ENCODE data around the gene IYD.

Gene IYD

DNA sequence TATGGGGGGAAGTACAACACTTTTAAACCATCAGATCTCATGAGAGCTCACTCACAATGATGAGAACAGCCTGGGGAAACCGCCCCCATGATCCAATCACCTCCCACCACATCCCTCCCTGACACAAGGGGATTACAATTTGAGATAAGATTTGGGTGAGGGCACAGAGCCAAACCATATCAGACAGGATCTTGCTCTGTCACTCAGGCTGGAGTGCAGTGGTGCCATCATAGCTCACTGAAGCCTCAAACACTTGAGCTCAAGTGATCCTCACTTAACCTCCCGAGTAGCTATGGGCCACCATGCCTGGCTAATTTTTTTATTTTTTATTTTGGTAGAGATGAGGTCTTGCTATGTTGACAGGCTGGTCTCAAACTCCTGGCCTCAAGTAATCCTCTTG is 5.1 kb upstream of the IYD start:
- TF ChIP-seq TAF1 (IDR thresholded peaks at IDR 0.05; ENCODE audit: low read depth): no peak
- TF ChIP-seq MAX (IDR thresholded peaks at IDR 0.05): no peak
- no peak for TF ChIP-seq NFIC (IDR thresholded peaks at IDR 0.05)
- TF ChIP-seq, protein P1, sequence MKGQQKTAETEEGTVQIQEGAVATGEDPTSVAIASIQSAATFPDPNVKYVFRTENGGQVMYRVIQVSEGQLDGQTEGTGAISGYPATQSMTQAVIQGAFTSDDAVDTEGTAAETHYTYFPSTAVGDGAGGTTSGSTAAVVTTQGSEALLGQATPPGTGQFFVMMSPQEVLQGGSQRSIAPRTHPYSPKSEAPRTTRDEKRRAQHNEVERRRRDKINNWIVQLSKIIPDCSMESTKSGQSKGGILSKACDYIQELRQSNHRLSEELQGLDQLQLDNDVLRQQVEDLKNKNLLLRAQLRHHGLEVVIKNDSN (IDR thresholded peaks at IDR 0.05): no peak

DNA sequence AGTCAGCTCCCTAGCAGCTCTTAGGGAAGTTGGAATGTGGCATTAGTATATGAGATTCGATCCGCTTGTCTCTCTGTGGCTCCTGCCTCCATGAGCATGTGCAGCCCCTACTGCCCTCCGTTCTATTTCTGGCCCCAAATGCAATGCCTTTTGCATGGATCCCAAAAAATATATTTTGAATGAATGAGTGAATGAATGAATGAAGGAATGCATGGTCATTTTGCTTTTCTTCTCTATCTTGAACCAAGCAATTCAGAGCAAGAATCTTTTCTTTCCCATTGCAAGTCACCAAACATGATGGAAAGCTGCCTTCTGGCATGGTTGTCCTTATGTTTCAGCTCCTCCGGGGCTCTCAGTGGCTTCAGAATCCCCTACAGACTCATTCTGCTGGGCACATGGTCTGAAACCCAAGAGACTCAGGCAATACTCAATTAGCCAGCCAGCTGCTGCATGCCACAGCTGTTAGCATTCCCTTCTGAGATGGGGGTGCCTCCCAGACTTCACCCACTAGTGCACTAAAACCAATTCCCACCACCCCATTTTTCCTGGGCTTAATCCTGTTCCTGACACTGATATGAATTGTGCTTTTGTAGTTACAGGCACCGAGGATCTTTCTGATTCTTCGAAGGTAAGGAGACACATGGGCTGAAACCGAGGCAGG is 2.6 kb upstream of the IYD start:
- TF ChIP-seq, protein P1 (IDR thresholded peaks at IDR 0.05): no peak
- TF ChIP-seq CEBPB (IDR thresholded peaks at IDR 0.05) (no peak), MAX (IDR thresholded peaks at IDR 0.05) (no peak), CREB1 (IDR thresholded peaks at IDR 0.05; ENCODE audit: low read depth) (no peak), TAF1 (IDR thresholded peaks at IDR 0.05; ENCODE audit: low read depth) (no peak), ZBTB7A (IDR thresholded peaks at IDR 0.05; ENCODE audit: low read depth) (no peak), REST (IDR thresholded peaks at IDR 0.05; ENCODE audit: low read depth) (no peak), EGR1 (IDR thresholded peaks at IDR 0.05) (no peak), TCF12 (IDR thresholded peaks at IDR 0.05; ENCODE audit: low read depth) (no peak), YY1 (IDR thresholded peaks at IDR 0.05; ENCODE audit: low read depth) (no peak), EP300 (IDR thresholded peaks at IDR 0.05; ENCODE audit: borderline replicate concordance) (no peak), FOXM1 (IDR thresholded peaks at IDR 0.05; ENCODE audit: borderline replicate concordance, low read depth) (no peak), NFIC (IDR thresholded peaks at IDR 0.05) (no peak), RAD21 (IDR thresholded peaks at IDR 0.05; ENCODE audit: low read depth) (no peak), TEAD4 (IDR thresholded peaks at IDR 0.05) (no peak)

GRCh38 chr6:150369408-150369807 is 596 bp downstream of the IYD start:
- TF ChIP-seq EGR1 (IDR thresholded peaks at IDR 0.05): no peak

GRCh38 chr6:150370112-150370511 is 1.3 kb downstream of the IYD start:
- TF ChIP-seq EP300 (IDR thresholded peaks at IDR 0.05; ENCODE audit: borderline replicate concordance): no peak
- TF ChIP-seq, protein P1 (IDR thresholded peaks at IDR 0.05): no peak

DNA sequence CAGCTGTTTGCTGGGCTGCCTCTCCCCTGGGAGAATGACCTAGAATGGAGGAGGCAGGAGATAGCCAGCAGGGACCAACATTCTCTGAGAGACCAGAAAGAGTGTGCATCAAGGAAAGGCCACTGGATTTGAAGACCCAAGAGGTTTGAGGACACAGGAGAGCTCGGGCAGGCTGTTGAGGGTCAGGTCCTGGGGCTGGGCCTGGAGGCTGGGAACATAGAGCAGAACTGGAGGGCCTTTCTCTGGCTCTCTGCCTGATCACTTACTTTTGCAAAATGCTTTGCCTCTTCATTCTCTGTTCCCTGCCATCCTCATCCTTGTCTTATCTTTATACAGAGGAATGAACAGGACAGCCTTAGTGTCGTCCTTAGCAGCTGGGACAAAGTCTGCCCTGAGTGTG is 2.5 kb downstream of the IYD start:
- TF ChIP-seq, protein P1 (IDR thresholded peaks at IDR 0.05): no peak
- TF ChIP-seq CEBPB (IDR thresholded peaks at IDR 0.05): no peak
- no peak for TF ChIP-seq NFIC (IDR thresholded peaks at IDR 0.05)
- TF ChIP-seq MAX (IDR thresholded peaks at IDR 0.05): no peak
- no peak for TF ChIP-seq ZBTB7A (IDR thresholded peaks at IDR 0.05; ENCODE audit: low read depth)
- no peak for TF ChIP-seq TEAD4 (IDR thresholded peaks at IDR 0.05)

DNA sequence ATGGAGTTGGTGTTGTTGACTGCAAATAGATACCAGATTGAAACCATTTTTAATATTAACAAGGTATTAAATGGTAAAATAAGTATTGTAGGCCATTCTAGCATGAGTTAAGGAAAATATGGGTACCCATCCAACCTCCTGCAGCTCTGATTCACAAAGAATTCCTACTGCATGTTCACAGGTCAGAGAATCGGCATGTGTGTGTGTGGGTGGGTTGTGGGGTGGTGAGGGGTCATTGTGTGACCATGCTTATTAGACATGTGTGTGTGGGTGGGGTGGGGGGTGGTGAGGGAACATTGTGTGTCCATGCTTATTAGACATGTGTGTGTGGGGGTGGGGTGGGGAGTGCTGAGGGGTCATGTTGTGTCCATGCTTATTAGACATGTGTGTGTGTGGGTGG is 3.2 kb downstream of the IYD start:
- TF ChIP-seq CREB1 (IDR thresholded peaks at IDR 0.05; ENCODE audit: low read depth): no peak
- no peak for TF ChIP-seq EGR1 (IDR thresholded peaks at IDR 0.05)
- TF ChIP-seq ZBTB7A (IDR thresholded peaks at IDR 0.05; ENCODE audit: low read depth): no peak

- TF ChIP-seq NFIC (IDR thresholded peaks at IDR 0.05): 0 out of 2 replicates have a peak, but pooled peaks have one; percentile 18
- no peak for TF ChIP-seq EGR1 (IDR thresholded peaks at IDR 0.05)
Observed at GRCh38 chr6:150373260-150373701, 4.5 kb downstream of the IYD start.

DNA sequence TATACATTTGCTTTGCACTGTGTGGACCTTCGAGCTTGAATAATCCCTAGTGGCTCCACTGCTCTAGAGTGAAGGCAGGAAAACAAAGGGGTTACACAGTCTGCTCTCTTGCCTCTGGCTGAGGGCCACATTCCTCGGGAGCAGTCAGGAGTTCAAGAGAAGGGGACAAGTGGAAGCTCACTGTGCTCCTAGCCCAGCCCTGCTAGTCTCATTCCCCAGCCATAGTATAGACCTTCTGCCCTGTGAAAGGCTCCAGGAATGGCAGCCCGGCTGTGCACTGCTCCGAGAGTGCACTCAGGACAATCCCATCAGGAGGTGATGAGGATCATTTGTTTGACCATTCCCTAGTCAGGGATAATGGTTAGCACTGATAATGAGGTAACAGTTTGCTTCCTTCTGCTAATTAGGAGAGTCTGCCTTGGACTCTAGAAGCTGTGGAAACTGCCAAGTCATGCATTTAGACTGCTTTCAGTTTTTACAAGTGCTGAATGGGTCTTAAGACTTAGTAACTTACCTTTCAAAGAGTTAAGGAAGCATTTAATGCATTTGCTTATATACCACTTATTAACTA is 8.5 kb downstream of the IYD start:
- TF ChIP-seq CEBPB (IDR thresholded peaks at IDR 0.05): 0 out of 2 replicates have a peak, but pooled peaks have one; percentile 26
- TF ChIP-seq EP300 (IDR thresholded peaks at IDR 0.05; ENCODE audit: borderline replicate concordance): peak; percentile 83
- TF ChIP-seq NFIC (IDR thresholded peaks at IDR 0.05): peak; percentile 95
- peak; percentile 76 for TF ChIP-seq TCF12 (IDR thresholded peaks at IDR 0.05; ENCODE audit: low read depth)
- TF ChIP-seq FOXM1 (IDR thresholded peaks at IDR 0.05; ENCODE audit: borderline replicate concordance, low read depth): peak; percentile 33; the same call in 1 of the 2 replicates
- TF ChIP-seq TAF1 (IDR thresholded peaks at IDR 0.05; ENCODE audit: low read depth): no peak
- TF ChIP-seq, protein P1 (IDR thresholded peaks at IDR 0.05): 0 out of 2 replicates have a peak, but pooled peaks have one; percentile 16
- TF ChIP-seq ZBTB7A (IDR thresholded peaks at IDR 0.05; ENCODE audit: low read depth): no peak
- no peak for TF ChIP-seq EGR1 (IDR thresholded peaks at IDR 0.05)
- TF ChIP-seq MAX (IDR thresholded peaks at IDR 0.05): peak; percentile 65; the same call in 1 of the 2 replicates
- no peak for TF ChIP-seq CREB1 (IDR thresholded peaks at IDR 0.05; ENCODE audit: low read depth)
- TF ChIP-seq REST (IDR thresholded peaks at IDR 0.05; ENCODE audit: low read depth): no peak
- peak; percentile 95 for TF ChIP-seq TEAD4 (IDR thresholded peaks at IDR 0.05)
- peak; percentile 28; the same call in 1 of the 2 replicates for TF ChIP-seq RAD21 (IDR thresholded peaks at IDR 0.05; ENCODE audit: low read depth)
- no peak for TF ChIP-seq YY1 (IDR thresholded peaks at IDR 0.05; ENCODE audit: low read depth)

Measured in Ishikawa (cell line).